Esophagus mucosa (tissue), 1 donor: ENCODE data around the gene SCRN1. TPM values are rescaled to one million over a fixed set of nuclear protein-coding genes. Genes with fewer than 3 reads are reported as not detected.
A peak's percentile ranks its signal among the peaks of the same experiment; 100 is the strongest.
"Not testable (repeated sequence)": the region's sequence is repeated elsewhere in the genome, so short reads cannot be mapped to it uniquely, and the experiment has no call there.

ENCODE experiments used
- ATAC-seq: fragments of 200-7000 bp; cut with Tn5 transposase; one replicate; pipeline ENCODE4 v1.9.1; 2020
- total RNA-seq: library from RNA; stranded (reverse); gene quantifications from one replicate; pipeline ENCODE4 v1.2.4, GENCODE V29; 2023
- donor health status: DM: yes; HTN: yes; CAD: no.

Gene SCRN1
- total RNA-seq, 1 donor from 2014 or later = 20.3 TPM

DNA sequence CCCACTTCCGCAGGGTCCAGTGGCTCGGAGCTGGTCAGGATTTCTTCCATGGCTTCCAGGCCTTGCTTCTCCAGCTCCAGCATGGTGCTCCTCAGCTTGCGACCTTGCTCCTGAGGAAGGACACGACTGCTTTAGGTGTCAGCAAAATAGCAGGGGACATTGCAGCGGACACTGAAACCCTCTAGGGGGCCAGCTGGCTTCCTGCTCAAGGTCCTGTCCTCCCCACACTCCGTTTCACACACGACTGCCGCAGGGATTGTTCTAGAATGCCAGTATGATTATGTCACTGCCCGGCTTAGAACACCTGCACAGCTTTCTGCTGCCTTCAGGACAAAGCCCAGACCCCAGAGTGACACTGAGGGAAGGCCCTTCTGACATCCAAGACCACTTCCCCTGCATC is 65.6 kb downstream of the SCRN1 start:
- ATAC-seq = no peak

DNA sequence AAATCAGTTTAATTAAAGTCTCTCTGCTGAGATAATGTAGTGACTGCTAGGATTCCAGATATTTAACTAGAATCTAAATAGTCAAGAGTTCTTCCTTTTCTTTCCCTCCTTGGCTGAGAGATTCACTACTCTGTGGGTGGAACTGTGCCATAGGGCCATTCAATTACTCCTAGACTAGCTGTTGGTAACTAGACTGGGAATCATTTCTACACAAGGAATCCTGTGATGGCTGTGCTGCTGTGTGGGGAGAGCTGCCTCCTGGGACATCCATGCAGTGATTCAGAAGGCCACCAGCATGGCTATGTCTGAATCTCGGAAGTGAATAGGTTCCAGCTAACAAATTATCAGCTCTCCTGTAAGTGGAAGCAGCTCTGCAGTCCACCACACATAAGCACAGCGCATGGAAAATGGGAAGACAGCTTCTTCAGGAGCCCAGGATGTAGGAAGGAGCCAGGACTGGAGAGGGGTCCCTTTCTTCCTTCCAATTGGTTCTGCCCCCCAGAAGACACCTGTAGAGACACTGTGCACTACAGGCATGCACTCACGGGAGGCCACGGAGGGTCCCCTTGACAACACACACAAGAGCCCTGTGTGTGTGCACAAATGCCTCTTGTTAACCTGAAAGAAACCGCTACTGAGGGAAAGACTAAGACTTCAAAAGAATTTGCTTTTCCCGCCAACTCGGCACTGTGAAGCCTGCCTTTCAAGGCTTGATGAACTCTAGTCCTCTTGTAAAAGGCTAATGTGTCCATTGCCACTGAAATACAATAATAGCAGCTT is 66.5 kb downstream of the SCRN1 start:
- no peak for ATAC-seq

DNA sequence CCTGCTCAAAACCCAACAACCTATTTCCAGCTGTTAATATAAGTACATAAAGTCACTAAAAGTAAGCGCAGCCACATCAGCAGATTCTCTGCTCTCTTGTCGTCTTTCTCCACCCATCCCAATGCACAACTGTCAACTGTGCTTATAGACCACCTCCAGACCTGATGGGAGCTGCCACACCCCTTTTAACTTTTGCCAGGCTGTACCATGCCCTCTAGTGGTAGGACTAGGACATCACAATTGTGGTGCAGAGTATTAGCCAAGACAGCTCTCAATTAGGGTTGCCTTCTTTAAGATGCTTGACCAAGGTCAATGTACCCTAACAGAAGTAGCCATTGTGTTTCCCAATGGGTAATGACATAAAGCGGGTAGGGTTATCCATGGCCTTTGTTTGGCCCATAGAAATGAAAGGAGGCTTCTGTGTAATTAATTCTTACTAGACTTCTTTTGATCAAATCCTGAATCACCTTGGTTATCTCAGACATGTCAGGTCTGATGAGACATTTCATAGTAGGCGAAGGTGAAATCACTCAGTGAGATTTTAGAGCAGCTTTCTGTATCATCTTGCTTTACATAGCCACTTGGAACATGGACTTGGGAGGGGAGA is 68.1 kb downstream of the SCRN1 start:
- peak; percentile 82 for ATAC-seq

DNA sequence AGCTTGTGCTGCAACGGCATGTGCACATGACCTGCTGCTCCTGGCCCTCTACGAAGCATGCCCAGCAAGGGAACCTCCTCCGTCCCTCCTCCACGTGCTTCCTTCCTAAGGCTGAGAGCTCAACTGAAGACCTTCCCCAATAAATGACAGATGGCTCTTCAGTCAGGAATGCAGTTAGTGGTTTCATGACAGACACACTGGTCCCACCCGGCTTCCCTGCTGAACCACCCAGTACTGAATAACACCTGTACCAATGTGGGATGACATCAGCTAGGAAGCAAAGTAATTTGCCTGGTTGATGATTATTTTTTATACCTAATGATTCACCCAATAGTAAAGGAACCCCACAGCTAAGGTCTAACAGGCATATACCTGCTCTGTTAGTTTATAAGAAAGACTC is 69.1 kb downstream of the SCRN1 start:
- ATAC-seq = no peak

DNA sequence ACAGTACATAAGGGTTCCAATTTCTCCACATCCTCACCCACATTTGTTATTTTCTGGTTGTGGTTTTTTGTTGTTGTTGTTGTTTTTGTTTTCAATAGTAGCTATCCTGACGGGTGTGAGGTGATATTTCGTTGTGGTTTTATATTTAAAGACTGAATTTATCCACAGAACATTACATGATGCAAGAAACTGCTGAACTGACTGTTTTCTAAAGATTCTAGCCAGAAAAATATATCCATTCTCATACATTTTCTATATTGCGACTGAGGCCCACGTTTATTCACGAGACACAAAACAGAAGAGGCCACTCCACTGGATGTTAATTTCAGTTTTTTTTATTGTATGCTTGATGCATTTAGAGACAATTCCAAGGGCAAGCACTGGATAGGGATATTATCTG is 69.8 kb downstream of the SCRN1 start:
- ATAC-seq = no peak

DNA sequence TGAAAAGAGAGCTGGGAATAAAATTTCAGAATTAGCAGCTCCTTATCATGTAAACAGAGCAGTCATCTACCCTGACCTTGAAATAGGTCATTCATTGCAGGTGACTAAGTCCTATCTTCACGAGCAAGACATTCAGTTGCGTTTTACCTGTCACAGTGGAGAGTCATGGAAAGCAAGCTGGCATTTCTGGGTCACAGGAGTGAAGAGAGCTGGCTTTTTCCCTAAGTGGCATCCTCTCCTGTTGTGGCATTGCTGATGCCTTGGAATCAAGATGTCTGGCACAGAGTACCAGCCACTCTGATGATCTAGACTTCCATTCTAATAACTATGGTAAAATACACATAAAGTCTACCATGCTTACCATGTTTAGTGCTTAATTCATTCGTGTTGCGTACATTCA is 70.8 kb downstream of the SCRN1 start:
- no peak for ATAC-seq

DNA sequence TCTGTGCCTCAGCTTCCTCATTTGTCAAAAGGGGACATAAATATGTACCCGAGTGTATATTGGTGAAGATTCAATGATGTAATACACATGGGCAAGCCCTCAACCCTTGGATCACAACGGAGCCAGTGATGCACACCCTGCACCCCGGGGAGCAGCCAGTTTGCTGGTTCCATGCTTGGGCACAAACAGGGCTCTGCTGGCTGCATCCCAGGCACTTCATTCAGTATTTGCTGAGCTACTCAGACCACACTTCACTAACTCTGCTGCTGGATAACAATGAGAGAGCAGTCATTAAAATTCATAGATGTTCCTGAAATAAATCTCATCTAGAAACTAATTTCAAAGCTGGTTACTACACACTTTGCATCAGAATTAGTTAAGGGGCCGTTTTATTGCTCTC is 72.0 kb downstream of the SCRN1 start:
- ATAC-seq = no peak

DNA sequence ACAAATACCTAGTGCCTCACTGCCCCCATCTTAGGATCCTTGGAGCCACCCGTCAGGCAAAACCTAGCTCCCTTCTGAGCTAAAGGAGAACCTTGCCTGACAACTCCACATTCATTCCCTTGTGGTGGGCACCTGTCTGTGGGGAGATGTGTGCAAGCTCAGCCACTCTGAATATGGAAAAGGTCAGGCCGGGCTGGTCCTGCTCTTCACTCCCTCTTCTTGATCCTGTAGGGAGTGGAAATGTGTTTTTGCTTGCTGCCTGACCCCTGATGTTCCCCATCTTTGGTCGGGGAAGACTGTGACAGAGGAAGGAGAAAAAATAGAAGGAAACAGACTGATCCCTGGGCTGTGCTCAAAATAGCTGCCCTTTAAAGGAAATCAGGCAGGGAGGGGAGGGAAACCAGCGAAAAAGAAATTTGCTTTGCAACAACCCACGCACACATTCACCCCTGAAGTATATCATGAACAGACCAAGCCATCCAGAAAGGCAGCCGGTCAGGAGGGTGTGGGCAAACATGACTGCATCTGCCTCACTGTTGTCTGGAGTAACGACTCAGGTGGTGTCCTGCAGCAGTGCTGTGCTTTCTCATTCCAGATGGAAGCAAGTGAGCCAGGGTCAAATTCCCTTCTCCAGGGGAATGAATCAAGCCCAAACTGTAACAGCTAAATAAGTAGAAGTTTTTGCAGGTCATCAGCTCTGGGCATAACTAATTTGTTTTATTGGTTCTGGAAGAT is 74.0 kb downstream of the SCRN1 start:
- ATAC-seq = no peak

DNA sequence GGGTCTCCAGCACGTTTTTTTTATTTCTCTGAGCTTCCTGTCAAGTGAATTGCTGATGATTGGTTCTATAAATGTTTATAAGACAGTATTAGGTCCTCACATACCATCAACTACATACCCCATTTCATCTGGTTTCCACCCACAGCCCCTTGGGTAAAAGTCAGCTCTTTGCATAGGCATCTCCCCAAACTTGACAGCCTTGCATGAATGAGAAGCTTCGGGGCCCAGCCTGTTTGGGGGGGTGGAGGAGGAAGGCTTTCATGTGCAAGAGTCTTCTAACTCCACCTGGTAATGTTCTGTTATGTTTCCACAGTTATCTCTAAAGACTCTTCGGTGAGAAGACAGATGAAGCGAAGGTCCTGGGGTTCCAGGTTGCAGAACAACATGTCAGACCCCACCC is 75.4 kb downstream of the SCRN1 start:
- ATAC-seq = no peak

DNA sequence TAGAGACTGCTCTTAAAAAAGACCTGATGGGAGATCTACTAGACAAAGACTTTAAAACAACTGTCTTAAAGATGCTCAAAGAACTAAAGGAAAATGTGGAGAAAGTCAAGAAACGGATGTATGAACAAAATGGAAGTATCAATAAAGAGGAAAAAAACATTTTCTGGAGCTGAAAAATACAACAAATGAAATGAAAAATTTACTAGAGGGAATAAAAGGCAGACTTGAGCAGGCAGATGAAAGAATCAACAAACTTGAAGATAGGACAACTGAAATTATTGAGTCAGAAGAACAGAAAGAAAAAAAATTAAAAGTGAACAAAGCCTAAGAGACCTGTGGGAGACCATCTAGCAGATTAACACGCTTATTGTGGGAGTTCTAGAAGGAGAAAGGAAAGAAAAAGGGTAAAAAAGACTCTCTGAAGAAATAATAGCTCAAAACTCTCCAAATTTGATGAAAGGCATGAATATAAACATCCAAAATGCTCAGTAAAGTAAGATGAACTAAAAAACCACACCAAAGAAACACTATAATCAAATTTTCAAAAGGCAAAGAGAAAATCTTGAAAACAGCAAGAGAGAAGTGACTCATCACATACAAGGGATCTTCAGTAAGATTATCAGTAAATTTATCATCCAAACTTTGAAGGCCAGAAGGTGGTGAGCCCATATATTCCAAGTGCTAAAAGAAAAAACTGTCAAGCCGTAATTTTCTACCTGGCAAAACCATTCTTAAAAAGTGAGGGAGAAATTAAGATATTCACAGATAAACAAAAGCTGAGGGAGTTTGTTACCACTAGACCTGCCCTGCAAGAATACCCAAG is 83.2 kb downstream of the SCRN1 start:
- ATAC-seq = no peak

DNA sequence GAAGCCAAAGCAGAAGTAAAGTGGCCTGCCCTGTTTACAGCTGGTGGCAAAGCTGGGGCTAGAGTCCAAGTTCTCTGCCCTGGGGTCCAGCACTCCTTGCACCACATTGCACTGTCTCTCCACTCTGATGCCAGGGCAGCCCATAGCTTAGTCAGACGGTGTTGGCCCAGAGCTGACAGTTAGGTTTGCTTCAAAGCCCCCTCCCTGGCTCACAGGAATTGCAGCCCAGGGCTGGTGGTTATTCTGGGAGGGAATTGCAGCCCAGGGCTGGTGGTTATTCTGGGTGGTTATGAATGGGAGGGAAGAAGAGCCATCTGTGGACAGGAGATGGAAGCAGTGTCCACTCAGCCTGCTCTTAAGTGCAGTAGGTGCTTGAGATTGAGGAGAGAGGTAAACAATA is 88.9 kb downstream of the SCRN1 start:
- ATAC-seq = no peak

DNA sequence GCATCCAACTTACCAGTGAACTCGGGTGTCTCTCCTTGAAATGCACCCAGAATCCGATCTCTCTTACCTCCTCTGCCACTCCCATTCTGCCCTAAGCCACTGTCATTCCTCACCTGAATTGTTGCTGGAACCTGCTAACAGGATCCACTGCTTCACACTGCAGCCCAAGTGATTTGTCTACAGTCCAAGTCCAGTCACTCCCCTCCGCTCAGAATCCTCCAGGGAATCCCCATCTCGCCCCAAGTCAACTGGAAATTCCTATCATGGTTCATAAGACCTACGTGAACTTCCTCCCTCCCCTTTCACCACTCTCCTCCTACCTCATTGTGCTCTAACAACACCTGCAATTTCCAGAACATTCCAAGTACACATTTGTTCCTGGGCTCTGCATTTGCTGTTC is 91.3 kb downstream of the SCRN1 start:
- ATAC-seq = no peak

DNA sequence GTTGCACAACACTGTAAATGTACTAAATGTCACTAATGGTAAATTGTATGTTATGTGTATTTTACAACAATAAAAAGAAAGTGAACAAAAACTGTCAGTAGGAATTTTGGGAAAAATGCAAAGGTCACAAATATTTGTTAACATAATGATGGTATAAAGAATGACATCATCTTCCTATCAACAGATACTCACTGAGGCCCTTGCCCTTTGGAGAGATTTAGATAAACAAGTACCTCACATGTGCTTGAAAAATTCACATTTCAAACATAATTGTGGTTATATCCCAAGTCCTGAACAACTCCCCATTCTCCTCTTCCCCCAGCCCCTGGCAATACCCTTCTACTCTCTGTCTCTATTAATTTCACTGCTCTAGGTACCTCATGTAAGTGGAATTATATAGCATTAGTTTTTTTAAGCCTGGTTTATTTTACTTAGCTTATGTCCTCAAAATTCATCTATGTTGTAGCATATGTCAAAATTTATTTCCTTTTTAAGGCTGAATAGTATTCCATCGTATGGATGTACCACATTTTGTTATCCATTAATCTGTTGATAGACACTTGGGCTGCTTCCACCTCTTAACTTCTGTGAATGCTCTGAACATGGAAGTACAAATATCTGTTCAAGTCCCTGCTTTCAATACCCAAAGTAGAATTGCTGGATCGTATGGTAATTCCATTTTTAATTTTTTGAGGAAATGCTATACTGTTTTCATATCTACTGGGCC is 92.8 kb downstream of the SCRN1 start:
- no peak for ATAC-seq

DNA sequence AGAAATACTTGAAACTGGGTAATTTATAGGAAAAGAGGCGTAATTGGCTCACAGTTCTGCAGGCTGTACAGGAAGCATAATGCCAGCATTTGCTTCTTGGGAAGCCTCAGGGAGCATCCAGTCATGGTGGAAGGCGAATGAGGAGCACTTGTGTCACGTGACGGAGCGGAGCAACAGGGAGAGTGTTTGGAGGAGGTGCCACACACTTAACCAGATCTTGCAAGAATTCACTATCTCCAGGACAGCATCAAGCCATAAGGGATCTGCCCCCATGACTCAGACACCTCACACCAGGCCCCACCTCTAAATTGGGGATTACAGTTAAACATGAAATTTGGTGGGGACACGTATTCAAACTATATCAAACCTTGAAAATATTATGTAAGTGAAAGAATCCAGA is 94.0 kb downstream of the SCRN1 start:
- ATAC-seq = no peak

DNA sequence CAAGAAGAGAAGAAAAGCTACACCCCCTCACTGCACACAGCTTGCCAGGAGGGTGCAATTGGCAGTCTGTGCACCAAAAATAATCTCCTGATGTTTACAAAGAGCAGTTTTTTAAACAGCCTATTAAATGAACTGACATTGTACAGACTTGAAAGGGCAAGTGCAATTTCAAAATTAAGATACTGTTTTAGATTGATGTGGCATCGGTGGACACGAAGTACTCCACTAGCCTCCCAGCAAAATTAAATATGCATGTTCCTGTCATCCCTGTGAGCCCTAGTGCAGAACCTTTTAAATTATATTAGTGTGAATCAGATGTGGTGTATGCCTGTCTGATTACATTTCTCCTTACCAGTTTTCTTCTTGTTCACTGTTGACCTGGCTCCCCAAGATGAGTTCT is 95.3 kb downstream of the SCRN1 start:
- ATAC-seq = no peak

DNA sequence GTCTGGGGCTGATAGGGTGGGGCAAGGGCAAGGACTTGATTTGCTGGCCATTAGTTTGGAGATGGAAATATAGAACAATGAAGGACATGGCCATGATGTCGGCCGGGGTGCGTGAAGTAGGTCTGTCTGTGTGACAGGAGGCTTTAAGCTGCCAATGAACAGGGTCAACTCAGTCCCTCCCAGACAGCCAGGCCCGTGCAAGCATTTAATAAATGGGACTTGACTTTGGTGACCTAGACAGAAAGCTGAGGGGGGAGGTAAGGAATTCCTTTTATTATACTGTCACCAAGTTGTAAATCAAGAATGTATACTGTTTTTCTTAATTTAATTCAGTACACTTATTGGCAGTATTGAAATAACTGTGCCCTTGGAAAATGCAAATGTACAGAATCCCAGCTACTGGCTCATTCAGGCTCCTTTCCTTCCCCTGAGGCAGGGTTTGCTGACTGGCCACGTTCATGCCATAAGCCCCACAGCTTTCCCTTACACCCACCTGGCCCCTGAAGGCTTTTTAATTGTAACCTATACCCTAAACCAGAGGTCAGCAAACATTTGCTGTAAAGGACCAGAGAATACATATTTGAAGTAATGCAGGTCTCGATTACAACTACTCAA is 96.1 kb downstream of the SCRN1 start:
- ATAC-seq = no peak

DNA sequence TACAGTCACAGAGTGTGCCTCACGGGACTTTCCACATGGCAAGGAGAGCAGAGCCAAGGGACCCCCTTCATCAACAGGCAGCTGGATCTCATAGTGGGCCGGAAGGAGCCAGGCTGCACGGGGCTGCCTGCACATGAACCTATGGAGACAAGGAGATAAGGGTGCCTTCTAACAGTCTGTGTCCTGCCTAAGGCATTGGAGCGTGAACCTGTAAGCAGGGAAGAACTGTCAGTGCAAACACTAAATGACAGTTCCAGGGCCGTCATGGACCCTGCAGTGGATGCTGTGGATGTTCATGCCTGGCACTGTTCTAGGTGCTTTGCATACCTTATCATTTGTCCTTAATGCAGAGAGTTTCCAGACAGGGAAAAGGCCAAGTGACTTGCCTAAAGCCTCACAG is 97.4 kb downstream of the SCRN1 start:
- no peak for ATAC-seq

DNA sequence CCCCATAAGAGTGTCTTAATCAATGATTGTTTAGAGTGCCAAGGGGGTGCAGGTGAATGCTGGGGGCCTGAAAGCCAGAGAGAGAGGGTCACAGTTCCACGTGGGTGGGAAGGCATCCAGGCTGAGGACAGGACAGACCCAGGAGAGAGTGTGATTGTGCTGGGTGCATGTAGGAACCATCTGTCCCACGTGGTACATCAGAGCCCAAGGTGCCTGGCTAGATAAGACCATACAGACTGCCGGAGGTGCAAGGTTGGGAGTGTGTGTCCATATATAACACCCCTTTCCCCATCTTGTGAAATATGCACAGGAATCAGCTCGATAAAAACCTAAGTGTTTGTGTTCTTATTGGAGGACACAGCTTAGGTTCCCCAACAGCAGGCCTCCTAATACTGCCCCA is 97.8 kb downstream of the SCRN1 start:
- no peak for ATAC-seq

DNA sequence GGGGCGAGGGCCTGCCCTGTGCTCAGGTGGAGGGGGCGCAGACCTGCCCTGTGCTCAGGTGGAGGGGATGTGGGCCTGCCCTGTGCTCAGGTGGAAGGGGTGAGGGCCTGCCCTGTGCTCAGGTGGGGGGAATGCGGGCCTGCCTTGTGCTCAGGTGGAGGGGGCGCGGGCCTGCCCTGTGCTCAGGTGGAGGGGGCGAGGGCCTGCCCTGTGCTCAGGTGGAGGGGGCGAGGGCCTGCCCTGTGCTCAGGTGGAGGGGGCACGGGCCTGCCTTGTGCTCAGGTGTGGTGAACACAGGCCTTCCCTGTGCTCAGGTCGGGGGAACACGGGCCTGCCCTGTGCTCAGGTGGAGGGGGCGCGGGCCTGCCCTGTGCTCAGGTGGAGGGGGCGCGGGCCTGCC is 98.8 kb downstream of the SCRN1 start:
- not testable (repeated sequence) for ATAC-seq

DNA sequence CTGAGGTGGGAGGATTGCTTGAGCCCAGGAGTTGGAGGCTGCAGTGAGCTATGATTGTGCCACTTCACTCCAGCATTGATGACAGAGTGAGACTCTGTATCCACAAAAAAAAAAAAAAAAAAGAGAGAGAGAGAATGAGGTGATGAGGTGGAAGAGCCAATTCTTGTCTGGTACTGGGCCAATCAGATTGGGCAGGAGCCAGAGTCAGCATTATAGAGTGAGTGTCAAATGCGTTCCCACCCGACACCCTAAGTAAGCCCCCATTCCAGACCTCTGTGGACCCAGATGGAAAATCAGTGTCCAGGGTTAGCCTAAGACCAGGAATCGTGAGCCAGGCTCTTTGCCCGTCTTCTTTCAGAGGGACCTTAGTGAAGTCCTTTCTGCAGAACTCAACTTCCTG is 99.3 kb downstream of the SCRN1 start:
- ATAC-seq = no peak

DNA sequence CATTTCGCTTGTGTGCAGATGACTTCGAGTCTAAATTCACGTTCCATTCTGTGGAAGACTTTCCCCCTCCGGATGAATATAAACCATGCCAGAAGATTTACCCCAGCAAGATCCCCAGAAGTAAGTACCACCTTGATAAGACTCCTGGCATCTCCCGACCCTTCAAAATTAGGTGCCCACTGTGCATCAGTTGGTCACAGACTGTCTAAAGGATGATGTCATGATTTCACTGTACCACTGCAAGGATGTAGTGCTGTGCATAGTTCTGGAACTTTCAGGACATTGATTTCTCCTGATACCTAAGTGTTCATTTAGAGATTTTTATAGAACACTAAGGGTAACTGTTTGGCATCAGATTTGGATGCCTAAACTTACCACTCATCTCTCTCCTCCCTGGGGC is 100.3 kb downstream of the SCRN1 start:
- ATAC-seq = no peak

DNA sequence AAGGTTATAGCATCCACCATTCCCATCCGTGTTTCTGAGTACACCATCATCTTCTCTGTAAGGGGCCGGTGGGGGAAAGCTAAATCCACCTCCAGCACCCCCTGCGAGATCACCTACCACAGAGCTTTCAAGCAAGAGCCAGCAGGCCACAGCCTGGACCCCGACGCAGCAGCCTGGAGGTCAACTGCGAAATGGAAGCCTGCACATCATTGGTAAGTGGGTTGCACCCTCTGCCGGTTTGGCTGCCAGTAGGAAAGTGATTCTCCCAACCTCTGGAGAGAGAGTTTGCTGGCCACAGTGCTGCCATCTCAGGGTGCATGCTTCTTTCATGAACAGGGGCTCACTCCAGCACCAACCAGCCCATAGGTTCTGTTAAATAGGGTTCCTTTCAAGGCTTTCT is 101.6 kb downstream of the SCRN1 start:
- no peak for ATAC-seq
